ENCODE data around the gene NUBP2.

Gene NUBP2

DNA sequence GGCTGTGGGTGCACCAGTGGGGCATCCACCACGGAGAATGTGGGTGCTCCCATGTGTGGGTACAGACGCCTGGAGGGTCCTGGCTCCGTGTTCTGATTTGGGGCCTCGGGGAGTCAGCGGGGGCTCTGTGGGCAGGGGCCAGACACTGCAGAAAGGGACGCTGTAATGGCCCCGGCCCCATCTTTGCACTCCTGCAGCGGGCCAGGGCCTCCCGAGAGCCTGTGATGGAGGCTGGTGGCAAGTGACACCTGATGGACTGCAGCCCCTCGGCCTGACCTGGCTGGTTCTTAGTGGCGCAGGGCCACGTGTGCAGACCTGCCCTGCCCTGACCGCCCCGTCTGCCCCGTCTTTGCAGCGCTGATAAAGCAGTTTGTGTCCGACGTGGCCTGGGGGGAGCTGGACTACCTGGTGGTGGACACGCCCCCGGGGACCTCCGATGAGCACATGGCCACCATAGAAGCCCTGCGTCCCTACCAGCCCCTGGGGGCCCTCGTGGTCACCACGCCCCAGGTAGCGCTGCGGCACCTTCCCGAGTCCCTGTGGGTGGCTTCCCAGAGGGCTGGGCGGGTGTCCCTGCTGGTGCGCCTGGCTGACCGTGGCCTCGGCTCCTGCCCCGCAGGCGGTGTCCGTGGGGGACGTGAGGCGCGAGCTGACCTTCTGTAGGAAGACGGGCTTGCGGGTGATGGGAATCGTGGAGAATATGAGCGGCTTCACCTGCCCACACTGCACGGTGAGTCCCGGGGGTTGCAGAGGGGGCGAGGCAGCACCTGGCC is 4.7 kb downstream of the NUBP2 start:
- TF ChIP-seq EP300 (IDR thresholded peaks at IDR 0.05; ENCODE audit: borderline replicate concordance) (no peak), ZBTB7A (IDR thresholded peaks at IDR 0.05; ENCODE audit: low read depth) (no peak), RAD21 (IDR thresholded peaks at IDR 0.05; ENCODE audit: low read depth) (no peak), CEBPB (IDR thresholded peaks at IDR 0.05) (no peak), MAX (IDR thresholded peaks at IDR 0.05) (no peak), YY1 (IDR thresholded peaks at IDR 0.05; ENCODE audit: low read depth) (no peak)

DNA sequence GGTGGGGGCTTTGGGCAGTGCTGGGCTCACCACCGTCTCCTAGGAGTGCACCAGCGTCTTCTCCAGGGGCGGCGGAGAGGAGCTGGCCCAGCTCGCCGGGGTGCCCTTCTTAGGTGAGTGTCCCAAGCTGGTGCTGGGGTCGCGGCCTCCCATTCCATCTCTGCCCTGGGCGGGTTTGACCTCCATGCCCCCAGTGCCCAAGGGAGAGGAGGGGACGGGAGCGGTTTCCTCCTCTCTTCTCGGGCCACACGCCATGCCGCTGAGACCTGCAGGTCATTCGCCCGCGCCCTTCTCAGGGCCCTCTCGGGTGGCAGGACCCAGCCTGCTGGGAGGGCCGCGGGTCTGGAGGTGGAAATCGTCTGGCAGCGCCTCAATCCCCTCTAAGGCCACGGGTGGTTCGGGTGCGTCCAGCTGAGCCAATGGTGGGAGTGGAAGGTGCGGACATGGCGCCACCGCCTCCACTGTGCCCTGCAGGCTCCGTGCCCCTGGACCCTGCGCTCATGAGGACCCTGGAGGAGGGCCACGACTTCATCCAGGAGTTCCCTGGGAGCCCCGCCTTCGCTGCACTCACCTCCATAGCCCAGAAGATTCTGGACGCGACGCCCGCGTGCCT is 5.4 kb downstream of the NUBP2 start:
- TF ChIP-seq CEBPB (IDR thresholded peaks at IDR 0.05) (no peak), YY1 (IDR thresholded peaks at IDR 0.05; ENCODE audit: low read depth) (no peak)

DNA sequence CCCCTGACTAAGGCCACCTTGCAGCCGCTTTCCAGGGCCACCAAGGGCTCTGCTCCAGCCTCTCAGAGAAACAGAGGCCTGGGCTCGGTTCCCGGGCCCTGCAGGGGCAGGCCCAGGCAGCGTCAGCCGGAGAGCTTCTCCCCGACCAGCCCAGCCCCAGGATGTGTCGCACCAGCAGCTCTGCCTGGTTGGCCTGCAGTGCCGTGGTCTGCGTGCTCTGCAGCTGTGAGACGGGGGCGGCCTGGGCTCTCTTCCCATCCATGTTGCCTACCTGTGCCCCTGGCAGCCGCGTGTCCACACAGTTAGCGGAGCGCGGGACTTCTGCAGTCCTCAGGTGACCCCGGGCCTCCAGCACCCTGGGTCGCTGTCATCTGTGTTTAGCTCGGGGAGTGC is 5.9 kb downstream of the NUBP2 start:
- TF ChIP-seq, protein P1, sequence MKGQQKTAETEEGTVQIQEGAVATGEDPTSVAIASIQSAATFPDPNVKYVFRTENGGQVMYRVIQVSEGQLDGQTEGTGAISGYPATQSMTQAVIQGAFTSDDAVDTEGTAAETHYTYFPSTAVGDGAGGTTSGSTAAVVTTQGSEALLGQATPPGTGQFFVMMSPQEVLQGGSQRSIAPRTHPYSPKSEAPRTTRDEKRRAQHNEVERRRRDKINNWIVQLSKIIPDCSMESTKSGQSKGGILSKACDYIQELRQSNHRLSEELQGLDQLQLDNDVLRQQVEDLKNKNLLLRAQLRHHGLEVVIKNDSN (IDR thresholded peaks at IDR 0.05) = no peak

DNA sequence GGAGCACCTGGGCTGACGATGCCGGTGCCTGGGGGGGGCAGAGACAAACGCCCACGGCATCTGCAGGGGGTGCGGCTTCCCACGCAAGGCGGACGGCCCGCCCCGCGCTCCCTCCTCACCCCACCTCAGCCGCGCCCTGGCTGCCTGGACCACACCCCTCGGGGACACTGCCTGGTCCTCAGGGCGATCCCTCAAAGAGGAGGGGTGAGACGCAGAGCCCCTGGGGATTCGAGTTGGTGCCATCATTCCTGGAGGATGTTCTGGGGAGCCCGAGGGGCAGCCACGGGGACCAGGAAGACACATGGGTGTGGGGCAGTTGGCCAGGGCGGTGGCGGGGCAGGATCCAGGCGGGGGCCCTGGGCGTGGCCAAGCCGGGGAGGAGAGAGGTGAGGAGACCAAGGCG is 6.9 kb downstream of the NUBP2 start:
- TF ChIP-seq, protein P2, sequence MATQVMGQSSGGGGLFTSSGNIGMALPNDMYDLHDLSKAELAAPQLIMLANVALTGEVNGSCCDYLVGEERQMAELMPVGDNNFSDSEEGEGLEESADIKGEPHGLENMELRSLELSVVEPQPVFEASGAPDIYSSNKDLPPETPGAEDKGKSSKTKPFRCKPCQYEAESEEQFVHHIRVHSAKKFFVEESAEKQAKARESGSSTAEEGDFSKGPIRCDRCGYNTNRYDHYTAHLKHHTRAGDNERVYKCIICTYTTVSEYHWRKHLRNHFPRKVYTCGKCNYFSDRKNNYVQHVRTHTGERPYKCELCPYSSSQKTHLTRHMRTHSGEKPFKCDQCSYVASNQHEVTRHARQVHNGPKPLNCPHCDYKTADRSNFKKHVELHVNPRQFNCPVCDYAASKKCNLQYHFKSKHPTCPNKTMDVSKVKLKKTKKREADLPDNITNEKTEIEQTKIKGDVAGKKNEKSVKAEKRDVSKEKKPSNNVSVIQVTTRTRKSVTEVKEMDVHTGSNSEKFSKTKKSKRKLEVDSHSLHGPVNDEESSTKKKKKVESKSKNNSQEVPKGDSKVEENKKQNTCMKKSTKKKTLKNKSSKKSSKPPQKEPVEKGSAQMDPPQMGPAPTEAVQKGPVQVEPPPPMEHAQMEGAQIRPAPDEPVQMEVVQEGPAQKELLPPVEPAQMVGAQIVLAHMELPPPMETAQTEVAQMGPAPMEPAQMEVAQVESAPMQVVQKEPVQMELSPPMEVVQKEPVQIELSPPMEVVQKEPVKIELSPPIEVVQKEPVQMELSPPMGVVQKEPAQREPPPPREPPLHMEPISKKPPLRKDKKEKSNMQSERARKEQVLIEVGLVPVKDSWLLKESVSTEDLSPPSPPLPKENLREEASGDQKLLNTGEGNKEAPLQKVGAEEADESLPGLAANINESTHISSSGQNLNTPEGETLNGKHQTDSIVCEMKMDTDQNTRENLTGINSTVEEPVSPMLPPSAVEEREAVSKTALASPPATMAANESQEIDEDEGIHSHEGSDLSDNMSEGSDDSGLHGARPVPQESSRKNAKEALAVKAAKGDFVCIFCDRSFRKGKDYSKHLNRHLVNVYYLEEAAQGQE (IDR thresholded peaks at IDR 0.05; ENCODE audit: low read depth) = no peak
- TF ChIP-seq TAF1 (IDR thresholded peaks at IDR 0.05; ENCODE audit: low read depth) (no peak), NFIC (IDR thresholded peaks at IDR 0.05) (no peak)

- no peak for TF ChIP-seq EP300 (IDR thresholded peaks at IDR 0.05; ENCODE audit: borderline replicate concordance)
- no peak for TF ChIP-seq CREB1 (IDR thresholded peaks at IDR 0.05; ENCODE audit: low read depth)
- TF ChIP-seq CEBPB (IDR thresholded peaks at IDR 0.05) = no peak
- TF ChIP-seq FOXM1 (IDR thresholded peaks at IDR 0.05; ENCODE audit: borderline replicate concordance, low read depth) = no peak
Observed at GRCh38 chr16:1790261-1790610, 7.5 kb downstream of the NUBP2 start.

- TF ChIP-seq EGR1 (IDR thresholded peaks at IDR 0.05) (no peak), MAX (IDR thresholded peaks at IDR 0.05) (no peak), TCF12 (IDR thresholded peaks at IDR 0.05; ENCODE audit: low read depth) (no peak), CEBPB (IDR thresholded peaks at IDR 0.05) (no peak), CREB1 (IDR thresholded peaks at IDR 0.05; ENCODE audit: low read depth) (no peak), RAD21 (IDR thresholded peaks at IDR 0.05; ENCODE audit: low read depth) (no peak)
- TF ChIP-seq, protein P2 (IDR thresholded peaks at IDR 0.05; ENCODE audit: low read depth) = no peak
Observed at GRCh38 chr16:1790611-1791255, 8.0 kb downstream of the NUBP2 start.

- TF ChIP-seq CREB1 (IDR thresholded peaks at IDR 0.05; ENCODE audit: low read depth) (no peak), CEBPB (IDR thresholded peaks at IDR 0.05) (no peak), NFIC (IDR thresholded peaks at IDR 0.05) (no peak), RAD21 (IDR thresholded peaks at IDR 0.05; ENCODE audit: low read depth) (no peak), EP300 (IDR thresholded peaks at IDR 0.05; ENCODE audit: borderline replicate concordance) (no peak), TCF12 (IDR thresholded peaks at IDR 0.05; ENCODE audit: low read depth) (no peak), EGR1 (IDR thresholded peaks at IDR 0.05) (no peak), FOXM1 (IDR thresholded peaks at IDR 0.05; ENCODE audit: borderline replicate concordance, low read depth) (no peak), TEAD4 (IDR thresholded peaks at IDR 0.05) (no peak), TAF1 (IDR thresholded peaks at IDR 0.05; ENCODE audit: low read depth) (no peak)
- TF ChIP-seq, protein P1 (IDR thresholded peaks at IDR 0.05) = no peak
Observed at GRCh38 chr16:1791256-1791942, 8.6 kb downstream of the NUBP2 start.

Measured in Ishikawa (cell line).